ENCODE measurements around the gene DHH.

DHH gene

GRCh38 chr12:49109641-49110463 is 15.3 kb upstream of the DHH start:
- peak; percentile 64 for DNase-seq

- DNase-seq: peak; percentile 27
Observed at GRCh38 chr12:49108958-49109404, 14.4 kb upstream of the DHH start.

- no peak for DNase-seq
Observed at GRCh38 chr12:49105504-49106084, 11.0 kb upstream of the DHH start.

- DNase-seq: no peak
Observed at GRCh38 chr12:49104822-49105221, 10.2 kb upstream of the DHH start.

- DNase-seq: no peak
Observed at GRCh38 chr12:49100380-49100779, 5.8 kb upstream of the DHH start.

GRCh38 chr12:49098703-49099102 is 4.1 kb upstream of the DHH start:
- DNase-seq: no peak

- peak; percentile 34 for DNase-seq
Observed at GRCh38 chr12:49098035-49098451, 3.4 kb upstream of the DHH start.

GRCh38 chr12:49097381-49097780 is 2.8 kb upstream of the DHH start:
- no peak for DNase-seq

GRCh38 chr12:49094975-49095365 is 369 bp upstream of the DHH start:
- no peak for DNase-seq

- no peak for DNase-seq
Observed at GRCh38 chr12:49093792-49094159, 825 bp downstream of the DHH start.

- no peak for DNase-seq
Observed at GRCh38 chr12:49092816-49093406, 1.7 kb downstream of the DHH start.

GRCh38 chr12:49092086-49092815 is 2.4 kb downstream of the DHH start:
- DNase-seq: peak; percentile 73

GRCh38 chr12:49091836-49092085 is 2.8 kb downstream of the DHH start:
- DNase-seq: no peak

- peak; percentile 39 for DNase-seq
Observed at GRCh38 chr12:49091056-49091835, 3.4 kb downstream of the DHH start.

GRCh38 chr12:49089821-49090773 is 4.5 kb downstream of the DHH start:
- peak; percentile 82 for DNase-seq

GRCh38 chr12:49088932-49089330 is 5.7 kb downstream of the DHH start:
- DNase-seq: no peak

GRCh38 chr12:49088150-49088931 is 6.3 kb downstream of the DHH start:
- DNase-seq: peak; percentile 77

- no peak for DNase-seq
Observed at GRCh38 chr12:49086116-49086515, 8.5 kb downstream of the DHH start.

- no peak for DNase-seq
Observed at GRCh38 chr12:49084438-49084837, 10.2 kb downstream of the DHH start.

GRCh38 chr12:49079793-49080192 is 14.8 kb downstream of the DHH start:
- no peak for DNase-seq
